H1 (cell line): ENCODE results near the gene EXOC1. TPM values are rescaled to one million over a fixed set of nuclear protein-coding genes. Genes with fewer than 3 reads are reported as not detected.

Experiments used
- CTCF ChIA-PET: fragments of 300-600 bp; sonication (Branson Sonifier 250); formaldehyde crosslinking; loops from one replicate; lab custom pipeline; 2021; ENCODE audit not compliant: partially characterized antibody; lab: Charles Lee
- POLR2A ChIA-PET: fragments of 300-600 bp; sonication (Branson Sonifier 250); formaldehyde crosslinking; loops from one replicate; lab custom pipeline; 2021; ENCODE audit warnings: inconsistent platforms; ENCODE audit not compliant: partially characterized antibody; lab: Charles Lee
- DNase-seq, 2 experiments: peaks; one replicate each; pipeline versions ENCODE4 v3.0.0 to v3.0.0-alpha.2; 2010 to 2022; ENCODE audit warnings: low spot score in 2 of 2, low read depth in 1 of 2, mixed read lengths in 1 of 2
- FAIRE-seq: peaks from 2 replicates; lab custom pipeline; 2011; peaks lifted over from hg19 to GRCh38; lab: Jason Lieb, UNC
- H2AFZ ChIP-seq: 2 replicates; pipeline ENCODE4 v1.8.1; 2012; ENCODE audit warnings: low read length, inconsistent platforms
- H2AK5ac ChIP-seq: 2 replicates; pipeline ENCODE4 v1.6.1; 2013; ENCODE audit warnings: low read depth, low read length
- H2BK120ac ChIP-seq: replicated peaks from 2 replicates; pipeline ENCODE3; 2013; ENCODE audit warnings: low read depth, low read length, inconsistent platforms
- H2BK12ac ChIP-seq: 2 replicates; pipeline ENCODE4 v1.6.1; 2013; ENCODE audit warnings: low read depth, low read length
- H2BK15ac ChIP-seq: 2 replicates; pipeline ENCODE4 v1.6.1; 2013; ENCODE audit warnings: low read length
- H2BK20ac ChIP-seq: 2 replicates; pipeline ENCODE4 v1.6.1; 2013; ENCODE audit warnings: low read length
- H2BK5ac ChIP-seq: 2 replicates; pipeline ENCODE4 v1.6.1; 2013; ENCODE audit warnings: low read depth, low read length
- H3K14ac ChIP-seq: 2 replicates; pipeline ENCODE4 v1.6.1; 2013; ENCODE audit warnings: inconsistent platforms; ENCODE audit not compliant: insufficient read length
- H3K18ac ChIP-seq: 2 replicates; pipeline ENCODE4 v1.6.1; 2013; ENCODE audit warnings: low read length; ENCODE audit errors: extremely low read depth
- H3K23ac ChIP-seq: 2 replicates; pipeline ENCODE4 v1.6.1; 2013; ENCODE audit warnings: inconsistent platforms; ENCODE audit not compliant: insufficient read length
- H3K23me2 ChIP-seq: 2 replicates; pipeline ENCODE4 v1.6.1; 2013; ENCODE audit warnings: low read depth, low read length
- H3K27ac ChIP-seq: 2 replicates; pipeline ENCODE4 v1.6.1; 2011; ENCODE audit warnings: low read depth, low read length, inconsistent platforms
- H3K27me3 ChIP-seq, 4 experiments: replicated peaks in 1 of 4; 1 replicate in 1 of 4; 2 replicates in 3 of 4; pipeline versions ENCODE4 v1.6.1 to v1.8.1; 2011 to 2013; ENCODE audit warnings: low read length in 3 of 4, mild to moderate bottlenecking in 3 of 4, inconsistent platforms in 2 of 4, mixed read lengths in 2 of 4, moderate library complexity in 1 of 4; ENCODE audit not compliant: control insufficient read depth in 3 of 4, insufficient read depth in 3 of 4; ENCODE audit errors: extremely low read depth in 1 of 4
- H3K36me3 ChIP-seq, 4 experiments: 2 replicates each; pipeline versions ENCODE4 v1.6.1 to v1.8.1; 2011 to 2013; ENCODE audit warnings: mild to moderate bottlenecking in 4 of 4, low read length in 3 of 4, moderate library complexity in 2 of 4, control low read depth in 1 of 4, inconsistent platforms in 1 of 4; ENCODE audit not compliant: insufficient read depth in 4 of 4, control insufficient read depth in 2 of 4
- H3K4ac ChIP-seq: replicated peaks from 2 replicates; pipeline ENCODE3; 2013; ENCODE audit warnings: low read length, low read depth, mixed read lengths, inconsistent platforms; ENCODE audit not compliant: insufficient read length
- H3K4me1 ChIP-seq, 4 experiments: replicated peaks in 1 of 4; 1 replicate in 1 of 4; 2 replicates in 3 of 4; pipeline versions ENCODE4 v1.6.1 to v1.8.1; 2011 to 2013; ENCODE audit warnings: low read length in 3 of 4, inconsistent platforms in 2 of 4, mixed read lengths in 1 of 4; ENCODE audit not compliant: insufficient read depth in 4 of 4, control insufficient read depth in 3 of 4
- H3K4me2 ChIP-seq, 2 experiments: 2 replicates each; pipeline versions ENCODE4 v1.6.1 to v1.8.1; 2011 to 2013; ENCODE audit warnings: low read depth in 2 of 2, low read length in 2 of 2, control low read depth in 1 of 2, inconsistent platforms in 1 of 2, mild to moderate bottlenecking in 1 of 2; ENCODE audit not compliant: insufficient read depth in 1 of 2
- H3K4me3 ChIP-seq, 4 experiments: fragments of 200-600, 300-600 bp in 1 of 4; sonication (generic), shearing (Covaris generic), sonication (Bioruptor Twin) in 1 of 4; 2 replicates each; pipeline versions ENCODE4 v1.5.1 to v1.8.1; 2011 to 2016; ENCODE audit warnings: low read length in 4 of 4, low read depth in 3 of 4, control low read depth in 2 of 4, inconsistent platforms in 2 of 4, mild to moderate bottlenecking in 2 of 4, mixed read lengths in 1 of 4, moderate library complexity in 1 of 4; ENCODE audit not compliant: insufficient read depth in 2 of 4; ENCODE audit errors: extremely low read depth in 1 of 4
- H3K56ac ChIP-seq: replicated peaks from 2 replicates; pipeline ENCODE3; 2013; ENCODE audit warnings: low read depth, mild to moderate bottlenecking, mixed read lengths, low read length, inconsistent platforms; ENCODE audit not compliant: insufficient read length
- H3K79me1 ChIP-seq: 2 replicates; pipeline ENCODE4 v1.6.1; 2013; ENCODE audit warnings: low read depth, low read length, control low read depth
- H3K79me2 ChIP-seq, 2 experiments: 2 replicates each; pipeline versions ENCODE4 v1.6.1 to v1.8.1; 2012 to 2013; ENCODE audit warnings: low read length in 2 of 2, mild to moderate bottlenecking in 2 of 2, inconsistent platforms in 1 of 2; ENCODE audit not compliant: insufficient read depth in 2 of 2, control insufficient read depth in 1 of 2
- H3K9ac ChIP-seq, 4 experiments: replicated peaks in 1 of 4; 1 replicate in 1 of 4; 2 replicates in 3 of 4; pipeline versions ENCODE4 v1.6.1 to v1.8.1; 2011 to 2013; ENCODE audit warnings: low read depth in 3 of 4, low read length in 3 of 4, control low read depth in 2 of 4, mild to moderate bottlenecking in 2 of 4, moderate library complexity in 2 of 4, inconsistent platforms in 1 of 4; ENCODE audit errors: extremely low read depth in 1 of 4
- H3K9me3 ChIP-seq, 2 experiments: 2 replicates each; pipeline versions ENCODE4 v1.6.1 to v1.8.1; 2012 to 2013; ENCODE audit warnings: mild to moderate bottlenecking in 2 of 2, moderate library complexity in 2 of 2, control low read depth in 1 of 2, inconsistent platforms in 1 of 2, low read depth in 1 of 2, low read length in 1 of 2, mixed read lengths in 1 of 2; ENCODE audit not compliant: insufficient read depth in 2 of 2
- H4K20me1 ChIP-seq, 2 experiments: replicated peaks in 1 of 2; 2 replicates each; pipeline versions ENCODE3 to v1.8.1; 2011 to 2013; ENCODE audit warnings: inconsistent platforms in 2 of 2, low read length in 2 of 2, mild to moderate bottlenecking in 1 of 2; ENCODE audit not compliant: insufficient read depth in 2 of 2, control insufficient read depth in 1 of 2
- H4K5ac ChIP-seq: 2 replicates; pipeline ENCODE4 v1.6.1; 2013; ENCODE audit warnings: low read length, low read depth, mixed read lengths, inconsistent platforms; ENCODE audit not compliant: insufficient read length
- H4K8ac ChIP-seq: 2 replicates; pipeline ENCODE4 v1.8.0; 2013; ENCODE audit warnings: mild to moderate bottlenecking, moderate library complexity, low read length, inconsistent platforms; ENCODE audit not compliant: insufficient read depth; ENCODE audit errors: extremely low read depth
- H4K91ac ChIP-seq: replicated peaks from 2 replicates; pipeline ENCODE3; 2013; ENCODE audit warnings: low read length, mixed read lengths, inconsistent platforms; ENCODE audit not compliant: insufficient read length
- ATF3 ChIP-seq: IDR thresholded peaks from 2 replicates; pipeline ENCODE4 v1.6.1; 2011; ENCODE audit warnings: low read depth, mild to moderate bottlenecking, low read length; ENCODE audit not compliant: insufficient read depth
- GTF2F1 ChIP-seq: IDR thresholded peaks from 2 replicates; pipeline ENCODE4 v1.6.1; 2012; ENCODE audit warnings: low read depth, low read length, improper control_type of control experiment, borderline replicate concordance
- NRF1 ChIP-seq: IDR thresholded peaks from 2 replicates; pipeline ENCODE4 v1.6.1; 2011; ENCODE audit warnings: mild to moderate bottlenecking, low read depth, low read length, improper control_type of control experiment
- POU5F1 ChIP-seq: IDR thresholded peaks from 2 replicates; pipeline ENCODE4 v1.6.1; 2011; ENCODE audit warnings: low read depth, mild to moderate bottlenecking, low read length, moderate library complexity
- SP1 ChIP-seq: IDR thresholded peaks from 2 replicates; pipeline ENCODE4 v1.6.1; 2011; ENCODE audit warnings: low read depth, low read length
- TBP ChIP-seq: IDR thresholded peaks from 2 replicates; pipeline ENCODE4 v1.6.1; 2011; ENCODE audit warnings: low read depth, low read length, improper control_type of control experiment
- USF2 ChIP-seq: IDR thresholded peaks from 2 replicates; pipeline ENCODE4 v1.6.1; 2011; ENCODE audit warnings: low read length, improper control_type of control experiment
- YY1 ChIP-seq: IDR thresholded peaks from 2 replicates; pipeline ENCODE4 v1.6.1; 2011; ENCODE audit warnings: low read depth, mild to moderate bottlenecking, low read length
- WGBS, 2 experiments: shearing (Covaris generic) in 1 of 2; methylation state at CpG; one replicate each; pipeline versions ENCODE4 v1.1.6 to v1.1.7; 2013 to 2015; ENCODE audit warnings: low lambda C conversion rate in 2 of 2, mixed read lengths in 2 of 2, inconsistent platforms in 1 of 2, low coverage in 1 of 2, missing lambda C conversion rate in 1 of 2; ENCODE audit not compliant: insufficient replicate concordance in 2 of 2, insufficient coverage in 1 of 2, insufficient read length in 1 of 2; ENCODE audit errors: extremely low coverage in 1 of 2, missing lambda C conversion rate in 1 of 2; 5-methylcytosine and 5-hydroxymethylcytosine counted together
- polyA plus RNA-seq, 7 experiments: library from polyadenylated mRNA; depleted of rRNA in 3 of 7; stranded (reverse) in 5 of 7; unstranded in 2 of 7; fragments of >200 nt in 5 of 7; fragments of 200-250 nt in 2 of 7; gene quantifications; 1 replicate in 5 of 7; 2 replicates in 1 of 7; 4 replicates in 1 of 7; pipeline versions ENCODE4 v1.2.1 to v1.2.3, GENCODE V29; 2011 to 2013; ENCODE audit warnings: missing spikeins in 2 of 7, mixed read lengths in 2 of 7
- total RNA-seq: library from RNA; stranded (reverse); fragmentation: NEBNext Ultra II Directional; extraction: Animal tissue kit (Norgen Biotek cat#: 25700); gene quantifications from 2 replicates; pipeline ENCODE4 v1.2.1, GENCODE V29; 2021
- TF ChIP-seq, protein P1 (sequence below), 3 experiments: IDR thresholded peaks; 1 replicate in 2 of 3; 2 replicates in 1 of 3; pipeline versions ENCODE4 v1.5.1 to v1.6.1; 2011; ENCODE audit warnings: low read length in 3 of 3, mild to moderate bottlenecking in 3 of 3, inconsistent platforms in 2 of 3, low read depth in 1 of 3, moderate library complexity in 1 of 3; ENCODE audit not compliant: insufficient read depth in 1 of 3; ENCODE audit errors: control extremely low read depth in 1 of 3
- TF ChIP-seq, protein P2 (sequence below): IDR thresholded peaks from 2 replicates; pipeline ENCODE4 v1.6.1; 2012; ENCODE audit warnings: inconsistent platforms

The EXOC1 gene
- total and polyA plus RNA-seq, 2 of the 8 experiments (the other 6 are each of a cell fraction or from before 2014, with no cell fraction given): 5.9 to 19.6 TPM

- Histone ChIP-seq H2BK5ac (no peak overlapping the region), H3K14ac (no peak overlapping the region), H3K4me3 (no peak overlapping the region), H3K4ac (no peak overlapping the region), H4K20me1 (no peaks in the 10 kb centered on the region), H3K56ac (no peak overlapping the region), H2BK12ac (no peak overlapping the region), H3K4me1 (no peaks in the 10 kb centered on the region), H3K79me1 (no peaks in the 10 kb centered on the region), H2BK120ac (no peak overlapping the region), H3K27ac (no peak overlapping the region), H4K8ac (no peak overlapping the region), H2AFZ (no peak overlapping the region), H4K5ac (no peak overlapping the region), H2BK20ac (no peak overlapping the region), H3K36me3 (peaks cover 0 to 8% (median 0%) of the 10 kb centered on the region in 4 experiments; a peak in 1 of 8 replicates), H3K23me2 (no peaks in the 10 kb centered on the region), H3K18ac (no peak overlapping the region), H3K23ac (no peak overlapping the region), H3K27me3 (no peaks in the 10 kb centered on the region), H3K9ac (no peak overlapping the region), H4K91ac (no peak overlapping the region), H2AK5ac (no peak overlapping the region), H3K79me2 (peaks cover 0 to 4% of the 10 kb centered on the region in 2 experiments; a peak in 1 of 4 replicates), H3K9me3 (no peaks in the 10 kb centered on the region), H2BK15ac (no peak overlapping the region), H3K4me2 (no peak overlapping the region)
- CTCF ChIA-PET: no interaction called here
- no peak for FAIRE-seq
- POLR2A ChIA-PET: no interaction called here
- no peak for DNase-seq
- 81% methylated on average over 2 of the region's 2 CpGs; no CpG with 5 or more reads in 1 of the 2 experiments for WGBS, 2 experiments
- TF ChIP-seq SP1 (no peak), TBP (no peak), YY1 (no peak), NRF1 (no peak), ATF3 (no peak), GTF2F1 (no peak), POU5F1 (no peak), USF2 (no peak)
- TF ChIP-seq, protein P1, sequence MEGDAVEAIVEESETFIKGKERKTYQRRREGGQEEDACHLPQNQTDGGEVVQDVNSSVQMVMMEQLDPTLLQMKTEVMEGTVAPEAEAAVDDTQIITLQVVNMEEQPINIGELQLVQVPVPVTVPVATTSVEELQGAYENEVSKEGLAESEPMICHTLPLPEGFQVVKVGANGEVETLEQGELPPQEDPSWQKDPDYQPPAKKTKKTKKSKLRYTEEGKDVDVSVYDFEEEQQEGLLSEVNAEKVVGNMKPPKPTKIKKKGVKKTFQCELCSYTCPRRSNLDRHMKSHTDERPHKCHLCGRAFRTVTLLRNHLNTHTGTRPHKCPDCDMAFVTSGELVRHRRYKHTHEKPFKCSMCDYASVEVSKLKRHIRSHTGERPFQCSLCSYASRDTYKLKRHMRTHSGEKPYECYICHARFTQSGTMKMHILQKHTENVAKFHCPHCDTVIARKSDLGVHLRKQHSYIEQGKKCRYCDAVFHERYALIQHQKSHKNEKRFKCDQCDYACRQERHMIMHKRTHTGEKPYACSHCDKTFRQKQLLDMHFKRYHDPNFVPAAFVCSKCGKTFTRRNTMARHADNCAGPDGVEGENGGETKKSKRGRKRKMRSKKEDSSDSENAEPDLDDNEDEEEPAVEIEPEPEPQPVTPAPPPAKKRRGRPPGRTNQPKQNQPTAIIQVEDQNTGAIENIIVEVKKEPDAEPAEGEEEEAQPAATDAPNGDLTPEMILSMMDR (IDR thresholded peaks at IDR 0.05; ENCODE audit: control extremely low read depth in 1 of 3, insufficient read depth in 1 of 3, low read depth in 1 of 3, low read length in 3 of 3): no peak
- TF ChIP-seq, protein P2, sequence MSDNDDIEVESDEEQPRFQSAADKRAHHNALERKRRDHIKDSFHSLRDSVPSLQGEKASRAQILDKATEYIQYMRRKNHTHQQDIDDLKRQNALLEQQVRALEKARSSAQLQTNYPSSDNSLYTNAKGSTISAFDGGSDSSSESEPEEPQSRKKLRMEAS: no peak
Observed at GRCh38 chr4:55859711-55860110, 6.3 kb downstream of the EXOC1 start.
